Activated T-cell treated with anti-CD3 and anti-CD28 coated beads, Interleukin-2, amount 50 U/mL, for 72 hours (primary cell): ENCODE data around the gene WDR31. TPM values are rescaled to one million over a fixed set of nuclear protein-coding genes. Genes with fewer than 3 reads are reported as not detected.

Experiments used
- total RNA-seq, 2 donors: library from RNA; stranded (reverse); gene quantifications; one replicate each; pipeline ENCODE4 v1.2.3, GENCODE V29; 2022

WDR31 gene
- total RNA-seq, 2 donors from 2014 or later, result 1.4 to 3.8 TPM

Other genes with a start within 250 kb of the WDR31 start
- 1 to 10 TPM; 3.9 to 4.2 TPM for gene SLC31A2, start 189.3 kb downstream of the WDR31 start, total RNA-seq
- gene FKBP15, start 119.0 kb downstream of the WDR31 start, total RNA-seq, result 10 to 100 TPM; 24.7 to 26.0 TPM
- 1 to 10 TPM; 7.9 to 8.8 TPM for gene SLC31A1, start 118.7 kb downstream of the WDR31 start, total RNA-seq
- gene CDC26, start 64.7 kb downstream of the WDR31 start, total RNA-seq, result 10 to 100 TPM; 45.4 to 58.4 TPM
- 10 to 100 TPM; 34.0 to 49.0 TPM for gene PRPF4, start 64.6 kb downstream of the WDR31 start, total RNA-seq
- under 1 TPM; 0.34 to 0.69 TPM for gene RNF183, start 36.9 kb downstream of the WDR31 start, total RNA-seq
- 10 to 100 TPM; 14.3 to 20.2 TPM for gene BSPRY, start 9.3 kb upstream of the WDR31 start, total RNA-seq
- 10 to 100 TPM; 12.1 to 15.5 TPM for gene HDHD3, start 36.7 kb upstream of the WDR31 start, total RNA-seq
- 10 to 100 TPM; 27.5 to 34.7 TPM for gene ALAD, start 61.0 kb upstream of the WDR31 start, total RNA-seq
- 10 to 100 TPM; 48.2 to 54.6 TPM for gene POLE3, start 70.4 kb upstream of the WDR31 start, total RNA-seq
- 1 to 10 TPM; 1.1 to 1.3 TPM for gene C9orf43, start 70.5 kb upstream of the WDR31 start, total RNA-seq
- 10 to 100 TPM; 36.5 to 48.2 TPM for gene RGS3, start 123.5 kb upstream of the WDR31 start, total RNA-seq